NCI-H1417 (cell line): ENCODE data around the gene STARD7.
"Not testable (repeated sequence)": the region's sequence is repeated elsewhere in the genome, so short reads cannot be mapped to it uniquely, and the experiment has no call there.

Experiments
- DNase-seq, 3 experiments: peaks; one replicate each; lab custom pipeline; 2025; lab: John Stamatoyannopoulos, UW

STARD7 gene

DNA sequence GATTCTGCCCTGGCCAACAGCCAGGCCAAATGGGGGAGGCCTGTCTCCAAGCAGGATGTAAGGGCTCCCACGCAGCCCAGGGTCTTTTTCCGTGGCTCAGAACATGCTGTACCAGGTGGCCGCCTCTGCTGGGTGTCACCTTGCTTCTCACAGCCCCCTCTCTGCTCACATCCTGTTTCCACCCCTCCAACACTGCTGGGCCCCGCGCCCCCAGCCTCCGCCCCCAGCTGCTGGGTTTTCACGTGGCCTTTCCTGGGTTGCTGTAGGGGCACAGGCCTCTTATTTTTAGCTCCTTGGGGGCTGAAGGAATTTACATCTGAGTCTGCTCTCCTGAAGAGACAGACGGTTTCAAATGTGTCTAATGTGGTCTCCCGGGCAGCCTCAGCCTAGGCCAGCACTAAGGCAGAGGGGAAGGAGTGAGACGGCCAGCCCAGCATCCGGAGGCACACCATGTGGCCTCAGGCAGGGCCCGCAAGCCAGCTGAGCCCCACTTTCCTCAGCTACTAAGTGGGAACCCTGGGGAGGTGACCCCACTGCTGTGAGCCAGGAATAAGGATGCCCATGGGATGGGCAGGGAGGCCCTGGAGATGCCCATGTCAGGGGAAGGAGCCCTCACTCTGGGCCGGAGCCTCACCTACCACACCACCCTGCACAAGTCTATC is 44.7 kb downstream of the STARD7 start:
- DNase-seq, result no peak

DNA sequence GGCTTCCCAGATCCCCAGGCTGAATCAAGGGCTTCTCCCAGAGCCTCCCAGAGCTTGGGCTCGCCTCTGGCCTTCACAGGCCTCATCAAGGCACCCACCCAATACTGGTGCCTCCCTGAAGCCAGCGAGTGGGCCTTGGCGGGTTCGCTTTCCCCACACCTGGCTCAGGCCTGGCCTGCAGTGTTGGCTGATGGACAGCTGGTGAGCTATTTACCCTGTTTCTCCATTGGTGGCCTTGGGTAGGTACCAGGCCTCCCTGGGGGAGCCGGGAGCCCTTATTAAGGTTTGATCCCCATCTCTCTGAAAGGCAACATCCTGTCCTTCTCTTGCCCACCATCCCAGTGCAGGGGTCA is 45.2 kb downstream of the STARD7 start:
- DNase-seq, result no peak

DNA sequence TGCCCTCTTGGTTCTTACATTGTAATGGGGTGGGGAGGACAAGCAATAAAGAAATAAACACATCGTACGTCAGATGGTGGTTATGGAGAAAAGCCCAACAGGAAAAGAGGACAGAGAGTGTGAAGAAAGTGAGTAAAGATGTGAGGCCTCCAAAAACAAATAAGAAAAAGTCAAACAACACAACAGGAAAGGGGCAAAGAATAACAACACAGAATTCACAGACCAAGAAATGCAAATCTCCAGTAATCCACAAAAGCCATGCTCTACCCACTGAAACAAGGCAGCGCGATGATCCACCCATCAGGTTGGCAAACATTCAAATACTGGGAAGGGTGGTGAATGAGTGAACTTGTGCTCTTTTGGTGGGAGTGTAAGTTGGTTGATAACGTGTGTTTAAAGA is 46.7 kb downstream of the STARD7 start:
- no peak for DNase-seq

DNA sequence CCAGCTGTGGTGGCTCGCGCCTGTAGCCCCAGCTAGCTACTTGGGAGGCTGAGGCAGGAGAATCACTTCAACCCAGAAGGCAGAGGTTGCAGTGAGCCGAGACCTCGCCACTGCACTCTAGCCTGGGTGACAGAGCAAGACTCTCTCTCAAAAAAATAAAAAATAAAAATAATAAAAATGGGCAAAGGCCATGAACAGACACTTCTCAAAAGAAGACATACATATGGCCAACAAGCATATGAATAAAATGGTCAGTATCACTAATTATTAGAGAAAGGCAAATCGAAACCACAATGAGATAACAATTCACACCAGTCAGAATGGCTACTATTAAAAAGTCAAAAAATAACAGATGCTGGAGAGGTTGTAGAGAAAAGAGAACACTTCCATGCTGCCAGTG is 48.3 kb downstream of the STARD7 start:
- DNase-seq, result not testable (repeated sequence)

DNA sequence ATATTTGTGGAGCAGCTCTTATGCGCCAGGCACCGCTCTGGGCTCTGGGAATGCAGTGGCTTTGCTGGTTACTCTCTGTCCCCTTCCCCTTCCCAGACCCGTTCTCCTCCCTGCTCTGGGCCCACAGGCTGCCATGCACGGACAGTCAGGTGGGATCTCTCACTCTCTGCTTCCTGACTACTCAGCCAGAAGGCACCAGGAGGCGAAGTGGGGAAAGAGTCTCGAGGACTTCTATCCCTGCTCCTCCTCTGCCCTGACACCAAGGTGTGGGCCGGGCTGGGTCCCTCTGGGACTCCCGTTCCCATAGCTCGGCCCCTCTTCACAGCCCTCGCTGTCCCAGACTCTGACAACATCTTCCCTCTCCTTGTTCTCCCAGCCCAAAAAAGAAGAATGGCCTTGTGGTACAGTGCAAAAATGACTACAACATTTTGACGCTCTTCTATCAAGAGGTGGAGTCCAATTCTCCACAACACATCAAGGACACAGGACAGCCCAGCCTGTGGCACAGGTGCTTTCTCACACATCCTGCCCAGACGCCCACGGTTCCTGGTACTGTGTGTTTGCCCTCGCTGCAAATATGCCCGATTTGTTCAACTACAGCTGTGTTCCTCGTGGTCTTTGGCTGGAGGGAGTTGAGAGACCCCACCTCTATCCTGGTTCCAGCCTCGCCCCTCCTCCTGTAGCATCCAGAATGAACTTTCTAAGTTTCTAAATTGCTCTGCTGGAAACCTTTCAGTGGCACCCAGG is 49.4 kb downstream of the STARD7 start:
- no peak for DNase-seq

DNA sequence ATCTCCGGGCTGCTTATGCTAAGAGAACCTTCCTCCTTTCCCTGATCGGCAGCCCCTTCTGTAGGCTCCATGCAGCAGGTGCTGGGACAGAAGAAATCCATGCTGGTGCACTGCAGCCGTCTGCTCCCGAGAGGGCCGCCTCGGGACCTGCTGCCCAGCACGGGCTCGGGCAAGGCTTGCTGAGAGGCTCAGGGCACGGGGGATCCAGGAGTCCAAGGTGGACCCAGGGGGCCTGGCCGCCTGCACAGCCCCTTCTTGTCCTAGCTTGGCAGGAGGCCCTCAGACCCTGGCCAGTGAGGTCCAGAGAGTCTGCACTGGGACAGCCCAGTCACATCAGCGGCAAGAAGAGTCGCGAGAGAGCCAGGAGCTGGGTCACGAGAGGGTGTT is 50.1 kb downstream of the STARD7 start:
- no peak for DNase-seq

DNA sequence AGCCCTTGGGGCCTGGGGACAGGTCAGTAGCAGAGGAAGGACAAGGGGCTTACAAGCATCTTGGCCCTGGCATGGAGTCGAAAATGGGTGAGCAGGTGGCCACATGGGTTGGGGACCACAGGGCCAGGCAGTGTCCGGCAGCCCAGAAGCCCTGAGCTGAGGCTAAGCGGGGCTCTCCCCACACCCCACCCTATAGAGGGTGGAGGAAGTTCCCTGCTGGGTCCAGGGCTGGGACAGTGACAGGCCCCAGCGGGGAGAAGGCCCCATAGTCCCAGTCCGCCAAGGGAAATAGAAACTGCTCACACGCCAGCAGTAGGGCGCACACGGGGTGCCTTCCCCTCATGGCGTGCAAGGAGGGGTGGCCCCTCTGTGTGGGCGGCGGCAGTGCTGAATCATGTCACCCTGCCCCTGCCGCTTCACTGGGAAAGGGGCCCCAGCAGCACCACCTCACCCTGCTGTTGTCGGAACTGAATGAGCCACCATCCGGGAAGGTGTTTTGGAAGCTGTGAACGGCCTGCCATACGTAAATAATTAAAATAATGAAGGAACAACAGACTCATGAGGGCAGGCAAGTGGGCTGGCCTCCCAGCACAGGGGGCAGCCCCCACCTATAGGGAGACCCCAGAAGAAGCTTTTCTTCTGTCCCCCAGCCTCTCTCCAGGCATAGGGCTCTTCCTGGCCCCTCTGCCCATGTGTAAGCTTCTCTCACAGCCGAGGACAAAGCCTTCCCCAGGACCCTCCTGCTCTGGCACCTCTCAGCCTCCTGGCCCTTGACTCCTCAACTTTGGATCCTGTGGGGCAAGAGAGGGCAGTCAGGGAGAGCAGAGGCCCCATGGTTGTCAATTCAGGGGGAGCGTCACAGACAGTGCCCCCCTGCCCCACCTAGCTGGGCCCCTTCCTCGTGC is 50.7 kb downstream of the STARD7 start:
- DNase-seq, result no peak

DNA sequence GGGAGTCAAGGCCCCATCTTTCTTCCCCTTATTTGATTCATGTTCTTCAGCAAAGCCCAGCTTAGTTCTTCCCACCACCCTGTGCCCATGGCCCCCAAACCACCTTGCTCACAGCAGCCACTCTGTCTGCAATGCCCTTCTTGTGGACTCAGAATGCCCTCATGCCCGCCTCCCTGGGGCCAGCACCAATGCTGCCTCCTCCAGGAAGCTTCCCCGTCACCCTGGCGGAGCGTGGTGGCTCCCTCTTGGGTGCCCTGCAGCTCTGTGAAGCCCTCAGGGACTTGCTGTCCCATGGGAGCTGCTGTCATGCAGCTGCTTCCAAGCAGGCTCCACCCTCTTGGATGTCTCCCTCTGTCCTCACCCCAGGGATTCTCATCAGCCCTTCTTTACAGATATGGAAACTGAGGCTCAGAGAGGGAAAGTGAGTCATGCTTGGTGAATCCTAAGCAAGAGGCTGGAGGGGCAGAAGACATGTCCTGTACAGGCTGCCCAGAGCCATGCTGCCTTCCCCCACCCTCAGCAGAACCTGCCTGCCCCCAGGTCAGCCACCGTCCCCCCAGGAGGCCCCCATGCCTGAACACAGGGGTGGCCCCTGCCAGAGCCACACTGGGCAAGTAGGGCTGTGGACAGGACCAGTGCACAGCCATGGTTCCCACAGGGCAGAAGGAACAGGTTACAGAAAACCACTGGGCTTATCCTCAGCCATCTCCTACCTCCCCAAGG is 51.5 kb downstream of the STARD7 start:
- no peak for DNase-seq

DNA sequence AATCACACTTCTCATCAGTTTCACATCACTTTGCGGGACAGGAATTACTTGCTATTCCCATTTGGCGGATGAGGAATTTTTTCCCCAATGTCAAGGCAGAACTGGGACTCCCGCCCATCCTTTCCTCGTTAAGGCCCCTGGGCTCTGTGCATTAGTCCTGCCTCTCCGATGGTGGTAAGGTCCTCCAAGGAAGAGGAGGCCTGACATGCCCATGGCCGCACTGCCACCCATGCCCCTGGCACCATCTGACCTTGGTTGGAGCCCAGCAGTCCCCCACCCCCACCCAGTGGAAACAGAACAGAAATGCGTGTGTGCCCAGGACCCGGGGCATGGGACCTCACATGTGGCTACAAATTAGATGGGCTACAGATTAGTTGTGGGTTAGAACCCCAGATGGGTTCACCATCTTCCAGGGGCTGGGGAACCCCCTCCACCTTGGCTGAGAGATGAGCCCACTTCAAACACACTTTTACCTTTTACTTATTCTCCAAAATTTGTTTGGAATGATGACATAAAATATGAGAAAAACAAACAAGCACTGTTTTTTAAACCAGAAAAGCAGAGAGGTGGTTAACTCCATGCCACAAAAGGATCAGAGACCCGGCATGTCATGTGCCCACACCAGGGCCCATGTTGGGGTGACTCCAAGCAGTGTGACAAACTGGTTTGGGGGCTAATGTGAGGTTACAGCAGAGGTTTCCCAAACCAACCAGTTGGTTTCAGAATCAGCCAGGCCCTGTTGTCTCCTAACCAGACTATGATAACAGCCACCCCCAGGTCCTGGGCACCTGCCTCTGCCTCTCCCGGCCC is 52.4 kb downstream of the STARD7 start:
- no peak for DNase-seq

DNA sequence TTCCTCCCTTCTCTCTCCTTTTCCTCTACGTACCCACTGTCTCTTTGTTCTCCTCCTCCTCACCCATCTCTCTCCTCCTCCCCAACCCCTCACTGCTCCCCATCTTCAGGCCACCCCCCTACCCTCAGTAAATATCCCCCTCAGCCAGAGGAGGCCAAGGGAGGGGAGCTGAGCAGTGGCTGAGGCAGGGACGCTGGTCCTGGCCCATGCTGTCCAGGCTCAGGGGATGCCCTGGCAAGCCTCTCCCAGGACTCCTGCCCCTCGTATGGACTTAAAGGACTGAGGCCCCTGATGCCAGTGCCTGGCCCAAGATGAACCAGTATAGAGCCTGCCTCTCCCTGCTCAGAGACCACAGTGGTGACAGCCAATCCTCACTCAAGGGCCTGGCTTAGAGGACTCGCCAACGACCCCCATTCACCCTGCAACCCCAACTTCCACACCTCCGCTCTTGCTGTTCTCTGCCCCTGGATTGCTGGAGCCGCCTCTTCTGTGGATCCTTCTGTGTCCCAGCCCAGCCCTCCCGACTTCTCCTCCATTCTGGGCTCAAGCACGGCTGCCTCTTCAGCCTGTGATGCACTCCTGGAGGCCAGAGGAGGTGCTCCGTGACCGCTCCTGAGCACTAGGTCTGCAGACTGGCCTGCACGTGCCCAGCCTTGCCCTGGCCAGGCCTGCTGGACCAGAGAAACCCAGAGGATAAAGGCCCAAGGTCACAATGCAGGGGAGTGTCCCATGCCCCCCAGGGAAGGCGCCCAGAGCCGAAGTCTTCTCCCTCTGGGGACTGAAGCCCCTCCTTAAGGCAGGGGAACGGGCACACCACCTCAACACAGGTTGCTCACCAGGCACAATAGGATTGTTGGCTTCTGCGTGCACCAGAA is 53.9 kb downstream of the STARD7 start:
- no peak for DNase-seq

DNA sequence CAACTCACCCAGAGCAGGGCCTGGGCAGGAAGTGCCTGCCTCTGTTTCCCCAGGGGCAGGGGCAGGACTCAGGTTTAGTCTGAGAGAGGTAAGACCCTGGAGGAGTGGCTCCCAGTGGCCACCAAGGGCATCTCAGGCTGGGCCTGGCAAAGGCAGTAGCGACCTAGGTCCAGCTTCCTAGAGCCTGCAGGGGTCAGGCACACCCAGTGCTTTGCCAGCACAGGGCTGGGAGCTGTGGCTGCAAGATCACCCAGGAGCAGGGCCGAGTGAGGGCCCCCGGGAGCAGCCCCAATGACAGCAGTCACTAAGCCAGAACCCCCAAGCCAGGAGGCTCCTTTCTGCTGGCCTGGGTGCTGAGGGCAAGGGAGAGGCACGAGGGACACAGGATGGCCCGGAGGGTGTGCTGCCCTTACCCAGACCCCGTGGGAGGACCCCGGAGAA is 54.6 kb downstream of the STARD7 start:
- no peak for DNase-seq

DNA sequence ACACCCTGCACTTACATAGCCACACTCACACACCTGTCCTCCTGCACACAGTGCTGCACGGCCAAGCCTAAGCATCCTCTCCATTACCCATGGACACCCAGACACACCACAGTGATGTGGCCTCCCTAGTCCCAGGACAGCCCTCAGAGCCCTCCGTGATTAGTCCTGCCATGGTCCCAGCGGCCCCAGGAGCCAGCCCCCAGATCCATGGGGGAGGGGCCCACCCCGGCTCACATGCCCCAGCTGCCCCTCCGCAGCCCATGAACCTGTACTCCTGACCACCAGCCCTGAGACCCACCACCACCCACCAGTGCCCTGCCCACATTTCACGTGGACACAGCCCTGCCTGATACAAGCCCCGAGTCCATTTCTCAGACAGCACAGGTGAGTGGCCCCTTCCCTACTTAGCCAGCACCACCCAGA is 55.3 kb downstream of the STARD7 start:
- no peak for DNase-seq

DNA sequence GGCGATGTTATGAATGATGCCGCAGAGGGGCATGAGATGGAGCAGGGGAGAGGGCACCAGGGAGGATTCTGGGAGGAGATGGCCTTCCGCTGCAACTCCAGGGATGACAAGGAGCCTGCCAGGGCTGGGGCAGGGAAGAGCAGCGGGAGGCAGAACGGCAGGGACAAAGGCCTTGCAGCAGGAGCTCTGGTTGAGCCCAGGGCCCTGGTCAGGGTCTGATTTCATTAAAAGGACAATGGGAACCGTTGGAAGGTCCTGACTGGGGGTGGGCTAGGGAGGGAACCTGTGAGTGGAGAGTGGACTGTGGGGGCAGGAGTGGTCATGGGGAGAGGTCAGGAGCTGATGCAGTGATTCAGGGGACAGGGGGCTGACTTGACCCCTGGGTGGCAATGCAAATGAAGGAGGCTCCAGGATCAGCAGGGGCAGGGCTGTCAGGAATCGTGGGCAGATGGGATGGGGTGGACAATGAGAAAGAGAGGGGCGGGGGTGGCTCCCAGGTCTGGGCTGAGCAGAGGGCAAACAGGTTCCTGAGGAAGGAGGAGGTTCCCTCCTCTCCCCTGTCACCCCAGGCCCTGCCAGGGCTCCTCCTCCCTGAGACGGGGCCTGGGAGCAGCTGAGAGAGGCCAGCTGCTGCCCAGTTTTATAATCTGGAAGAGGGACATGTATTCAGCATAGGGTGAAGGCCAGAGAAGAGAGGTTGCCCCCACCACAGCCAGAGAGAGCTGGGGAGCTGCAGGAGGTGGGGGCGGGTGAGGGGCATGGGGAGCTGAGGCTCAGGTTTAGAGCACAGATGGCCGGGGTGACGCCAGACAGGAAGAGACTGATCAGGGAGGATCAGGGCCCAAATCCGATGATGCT is 56.1 kb downstream of the STARD7 start:
- DNase-seq, result no peak

DNA sequence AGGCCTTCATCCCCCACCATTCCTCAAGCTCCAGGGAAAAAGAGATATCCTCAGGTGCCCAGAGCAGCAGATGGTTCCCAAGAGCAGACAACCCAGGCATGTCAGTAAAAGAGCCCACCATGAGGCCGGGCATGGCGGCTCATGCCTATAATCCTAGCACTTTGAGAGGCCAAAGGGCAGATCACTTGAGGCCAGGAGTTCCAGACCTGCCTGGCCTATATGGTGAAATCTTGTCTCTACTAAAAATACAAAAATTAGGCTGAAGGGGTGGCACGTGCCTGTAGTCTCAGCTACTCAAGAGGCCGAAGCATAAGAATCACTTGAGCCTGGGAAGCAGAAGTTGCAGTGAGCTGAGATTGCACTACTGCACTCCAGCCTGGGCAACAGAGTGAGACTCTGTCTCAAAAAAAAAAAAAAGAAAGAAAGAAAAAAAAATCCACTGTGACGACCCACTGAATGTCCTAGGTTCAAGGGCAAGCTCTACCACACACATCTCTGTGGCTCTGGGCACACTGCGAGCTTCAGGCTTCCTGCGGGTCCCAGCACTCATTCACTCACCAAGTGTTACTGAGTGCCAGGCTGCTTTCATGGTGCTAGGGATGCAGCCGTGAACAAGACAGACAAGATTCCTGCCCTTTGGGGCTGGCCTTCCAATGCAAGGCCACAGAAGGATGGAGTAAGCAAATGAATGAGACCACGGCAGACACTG is 56.9 kb downstream of the STARD7 start:
- no peak for DNase-seq

DNA sequence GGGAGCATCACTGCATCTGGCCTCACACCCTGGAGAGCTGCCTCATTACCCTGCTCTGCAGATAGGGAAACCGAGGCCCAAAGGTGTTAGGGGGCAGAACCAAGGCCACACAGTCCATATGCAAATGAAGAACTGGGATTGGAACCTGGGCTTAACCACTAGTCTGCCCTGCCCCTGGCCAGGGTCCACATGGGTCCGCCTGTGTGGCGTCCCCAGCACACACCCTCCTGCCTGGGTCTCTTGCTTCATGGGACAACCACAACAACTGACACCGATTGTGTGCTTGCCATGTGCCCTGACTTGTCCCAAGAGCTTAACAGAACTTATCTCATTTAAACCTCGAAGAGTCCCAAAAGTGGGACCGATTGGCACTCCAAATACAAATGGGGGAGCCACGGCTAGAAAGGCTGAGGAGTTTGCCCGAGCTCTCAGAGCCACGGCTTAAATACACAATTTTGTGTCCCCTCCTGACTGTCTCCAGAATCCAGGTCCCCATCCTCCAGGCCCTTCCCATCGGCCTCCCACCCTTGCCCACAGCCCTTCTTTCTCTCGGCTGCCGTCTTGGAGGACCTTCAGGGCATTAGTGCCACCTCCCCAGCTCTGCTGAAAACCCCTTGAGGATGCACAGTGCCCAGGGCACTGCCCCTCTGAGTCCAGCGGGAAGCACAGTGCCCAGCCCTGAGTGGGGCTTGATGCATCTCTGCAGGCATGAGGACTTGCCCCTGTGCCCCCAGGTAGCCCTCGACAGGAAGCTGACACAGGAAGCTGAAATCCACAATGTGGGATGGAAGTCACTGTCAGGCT is 57.6 kb downstream of the STARD7 start:
- no peak for DNase-seq

DNA sequence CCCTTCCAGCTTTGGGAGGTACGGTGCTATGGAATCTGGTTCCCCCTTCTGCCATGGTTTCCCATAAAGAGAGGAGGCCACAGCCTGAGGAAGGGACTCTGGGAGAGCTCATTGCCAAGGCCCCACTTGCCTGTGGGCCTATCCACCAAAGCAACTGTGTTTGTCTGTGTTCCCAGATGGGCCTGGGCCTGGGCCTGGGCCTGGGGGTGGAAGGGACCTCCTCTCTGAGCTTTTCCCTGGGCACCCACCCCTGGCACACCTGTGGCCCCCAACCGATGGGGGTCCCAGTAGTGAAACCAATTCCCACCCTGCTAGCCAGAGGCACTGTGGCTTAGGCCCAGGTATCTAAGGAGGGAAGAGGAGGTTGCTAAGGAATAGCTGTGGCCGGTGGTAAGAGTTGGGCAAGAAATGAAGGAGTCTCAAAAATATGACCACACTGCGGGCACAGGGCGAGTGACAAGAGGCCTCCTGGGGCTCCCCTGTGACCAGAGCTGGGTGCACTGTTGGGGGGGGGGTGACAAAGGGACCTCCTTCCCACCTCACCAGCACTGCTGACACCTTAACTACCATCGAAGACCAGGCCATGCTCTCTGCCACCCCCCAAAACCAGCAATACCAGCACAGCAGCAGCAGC is 58.5 kb downstream of the STARD7 start:
- DNase-seq, result no peak
